Panc1 (cell line): ENCODE results near the gene PGD. TPM values are rescaled to one million over a fixed set of nuclear protein-coding genes. Genes with fewer than 3 reads are reported as not detected.

Experiments used
- ATAC-seq: fragments of 200-7000 bp; cut with Tn5 transposase; 2 replicates; pipeline ENCODE4 v1.9.1; 2020; ENCODE audit warnings: mild to moderate bottlenecking, moderate library complexity
- BruUV-seq: library from RNA; stranded (reverse); fragments of 400-500 nt; replicated peaks from 2 replicates; lab custom pipeline; 2021; lab: Mats Ljungman, UMichigan
- CTCF ChIA-PET: fragments of 300-600 bp; sonication (Branson Sonifier 250); formaldehyde crosslinking; loops from one replicate; lab custom pipeline; 2022; ENCODE audit warnings: antibody characterized with exemption; lab: Charles Lee
- POLR2A ChIA-PET: fragments of 300-600 bp; sonication (Branson Sonifier 250); formaldehyde crosslinking; loops from one replicate; lab custom pipeline; 2022; ENCODE audit warnings: antibody characterized with exemption; lab: Charles Lee
- DNase-seq: peaks from one replicate; pipeline ENCODE4 v3.0.0-alpha.2; 2010; ENCODE audit warnings: low read depth, low spot score
- H3K27ac ChIP-seq: 2 replicates; pipeline ENCODE4 v1.5.1; 2011; ENCODE audit warnings: mild to moderate bottlenecking, low read length, inconsistent platforms
- H3K27me3 ChIP-seq: fragments of 200-500 bp; sonication (Bioruptor generic); 2 replicates; pipeline ENCODE4 v1.6.0; 2014; ENCODE audit warnings: low read length, inconsistent platforms; ENCODE audit not compliant: control insufficient read depth, insufficient read depth
- H3K36me3 ChIP-seq: fragments of 200-500 bp; sonication (Bioruptor generic); 2 replicates; pipeline ENCODE4 v1.5.1; 2014; ENCODE audit warnings: inconsistent platforms, mild to moderate bottlenecking, low read length, moderate library complexity; ENCODE audit not compliant: control insufficient read depth, insufficient read depth
- H3K4me1 ChIP-seq: 2 replicates; pipeline ENCODE4 v1.5.1; 2011; ENCODE audit warnings: inconsistent platforms, mild to moderate bottlenecking, low read length, moderate library complexity; ENCODE audit not compliant: control insufficient read depth, insufficient read depth
- H3K4me3 ChIP-seq, 2 experiments: 2 replicates each; pipeline ENCODE4 v1.5.1; 2011 to 2012; ENCODE audit warnings: low read depth in 2 of 2, low read length in 2 of 2, mild to moderate bottlenecking in 2 of 2, inconsistent platforms in 1 of 2, moderate library complexity in 1 of 2
- H3K9me3 ChIP-seq: fragments of 200-500 bp; sonication (Bioruptor generic); 2 replicates; pipeline ENCODE4 v1.5.1; 2014; ENCODE audit warnings: low read depth, mild to moderate bottlenecking, inconsistent platforms, low read length, moderate library complexity; ENCODE audit not compliant: control insufficient read depth, insufficient read depth
- POLR2AphosphoS5 ChIP-seq: IDR thresholded peaks from 2 replicates; pipeline ENCODE4 v1.6.1; 2012; ENCODE audit warnings: mild to moderate bottlenecking, low read depth, low read length, moderate library complexity
- SIN3A ChIP-seq: IDR thresholded peaks from 2 replicates; pipeline ENCODE4 v1.6.1; 2012; ENCODE audit warnings: low read depth, mild to moderate bottlenecking, low read length, moderate library complexity, borderline replicate concordance; ENCODE audit not compliant: insufficient read depth
- TCF7L2 ChIP-seq: IDR thresholded peaks from 2 replicates; pipeline ENCODE4 v1.6.1; 2011; ENCODE audit warnings: mild to moderate bottlenecking, low read depth, low read length, inconsistent platforms
- in situ Hi-C: cut with HindIII; loops from 2 replicates; pipeline ENCODE4 v1.10.0; 2016; ENCODE audit warnings: low sequenced_read_pairs, low pct_unique_long_range_greater_than_20kb
- intact Hi-C: fragments of 100-400 bp; cut with micrococcal nuclease; formaldehyde crosslinking; loops from one replicate; pipeline ENCODE4 v1.10.0; 2022; ENCODE audit not compliant: unreplicated experiment
- total RNA-seq: library from RNA; stranded (reverse); gene quantifications from one replicate; pipeline ENCODE4 v1.2.1, GENCODE V29; 2021; ENCODE audit not compliant: unreplicated experiment
- TF ChIP-seq, protein P1 (sequence below): fragments of 450-650 bp; IDR thresholded peaks from 2 replicates; pipeline ENCODE4 v1.5.1; 2017; ENCODE audit warnings: mild to moderate bottlenecking
- TF ChIP-seq, protein P2 (sequence below), 2 experiments: IDR thresholded peaks; 2 replicates each; pipeline ENCODE4 v1.6.1; 2011 to 2012; ENCODE audit warnings: low read depth in 2 of 2, control low read depth in 1 of 2, low read length in 1 of 2, mild to moderate bottlenecking in 1 of 2, moderate library complexity in 1 of 2; ENCODE audit not compliant: insufficient read depth in 1 of 2

PGD gene
- total RNA-seq, 1 experiment from 2014 or later = 158 TPM

DNA sequence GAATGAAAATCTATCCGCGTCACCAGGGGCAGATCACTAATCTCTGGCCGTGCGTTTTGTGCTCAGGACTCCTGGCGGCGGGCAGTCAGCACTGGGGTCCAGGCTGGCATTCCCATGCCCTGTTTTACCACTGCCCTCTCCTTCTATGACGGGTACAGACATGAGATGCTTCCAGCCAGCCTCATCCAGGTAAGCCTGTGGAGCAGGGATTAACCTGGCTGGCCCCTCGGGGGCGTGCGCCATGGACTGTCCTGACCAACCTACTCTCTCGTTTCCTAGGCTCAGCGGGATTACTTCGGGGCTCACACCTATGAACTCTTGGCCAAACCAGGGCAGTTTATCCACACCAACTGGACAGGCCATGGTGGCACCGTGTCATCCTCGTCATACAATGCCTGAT is 20.5 kb downstream of the PGD start:
- Histone ChIP-seq H3K9me3 (no peaks in the 10 kb centered on the region), H3K27me3 (no peaks in the 10 kb centered on the region), H3K36me3 (peaks cover 14% of the 10 kb centered on the region), H3K27ac (no peak overlapping the region), H3K4me1 (no peaks in the 10 kb centered on the region), H3K4me3 (no peak overlapping the region)
- BruUV-seq = no TSS peak
- DNase-seq = no peak
- CTCF ChIA-PET = no interaction called here
- ATAC-seq = no peak
- TF ChIP-seq TCF7L2 (no peak), SIN3A (no peak), POLR2AphosphoS5 (no peak)
- TF ChIP-seq, protein P1, sequence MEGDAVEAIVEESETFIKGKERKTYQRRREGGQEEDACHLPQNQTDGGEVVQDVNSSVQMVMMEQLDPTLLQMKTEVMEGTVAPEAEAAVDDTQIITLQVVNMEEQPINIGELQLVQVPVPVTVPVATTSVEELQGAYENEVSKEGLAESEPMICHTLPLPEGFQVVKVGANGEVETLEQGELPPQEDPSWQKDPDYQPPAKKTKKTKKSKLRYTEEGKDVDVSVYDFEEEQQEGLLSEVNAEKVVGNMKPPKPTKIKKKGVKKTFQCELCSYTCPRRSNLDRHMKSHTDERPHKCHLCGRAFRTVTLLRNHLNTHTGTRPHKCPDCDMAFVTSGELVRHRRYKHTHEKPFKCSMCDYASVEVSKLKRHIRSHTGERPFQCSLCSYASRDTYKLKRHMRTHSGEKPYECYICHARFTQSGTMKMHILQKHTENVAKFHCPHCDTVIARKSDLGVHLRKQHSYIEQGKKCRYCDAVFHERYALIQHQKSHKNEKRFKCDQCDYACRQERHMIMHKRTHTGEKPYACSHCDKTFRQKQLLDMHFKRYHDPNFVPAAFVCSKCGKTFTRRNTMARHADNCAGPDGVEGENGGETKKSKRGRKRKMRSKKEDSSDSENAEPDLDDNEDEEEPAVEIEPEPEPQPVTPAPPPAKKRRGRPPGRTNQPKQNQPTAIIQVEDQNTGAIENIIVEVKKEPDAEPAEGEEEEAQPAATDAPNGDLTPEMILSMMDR = no peak
- TF ChIP-seq, protein P2, sequence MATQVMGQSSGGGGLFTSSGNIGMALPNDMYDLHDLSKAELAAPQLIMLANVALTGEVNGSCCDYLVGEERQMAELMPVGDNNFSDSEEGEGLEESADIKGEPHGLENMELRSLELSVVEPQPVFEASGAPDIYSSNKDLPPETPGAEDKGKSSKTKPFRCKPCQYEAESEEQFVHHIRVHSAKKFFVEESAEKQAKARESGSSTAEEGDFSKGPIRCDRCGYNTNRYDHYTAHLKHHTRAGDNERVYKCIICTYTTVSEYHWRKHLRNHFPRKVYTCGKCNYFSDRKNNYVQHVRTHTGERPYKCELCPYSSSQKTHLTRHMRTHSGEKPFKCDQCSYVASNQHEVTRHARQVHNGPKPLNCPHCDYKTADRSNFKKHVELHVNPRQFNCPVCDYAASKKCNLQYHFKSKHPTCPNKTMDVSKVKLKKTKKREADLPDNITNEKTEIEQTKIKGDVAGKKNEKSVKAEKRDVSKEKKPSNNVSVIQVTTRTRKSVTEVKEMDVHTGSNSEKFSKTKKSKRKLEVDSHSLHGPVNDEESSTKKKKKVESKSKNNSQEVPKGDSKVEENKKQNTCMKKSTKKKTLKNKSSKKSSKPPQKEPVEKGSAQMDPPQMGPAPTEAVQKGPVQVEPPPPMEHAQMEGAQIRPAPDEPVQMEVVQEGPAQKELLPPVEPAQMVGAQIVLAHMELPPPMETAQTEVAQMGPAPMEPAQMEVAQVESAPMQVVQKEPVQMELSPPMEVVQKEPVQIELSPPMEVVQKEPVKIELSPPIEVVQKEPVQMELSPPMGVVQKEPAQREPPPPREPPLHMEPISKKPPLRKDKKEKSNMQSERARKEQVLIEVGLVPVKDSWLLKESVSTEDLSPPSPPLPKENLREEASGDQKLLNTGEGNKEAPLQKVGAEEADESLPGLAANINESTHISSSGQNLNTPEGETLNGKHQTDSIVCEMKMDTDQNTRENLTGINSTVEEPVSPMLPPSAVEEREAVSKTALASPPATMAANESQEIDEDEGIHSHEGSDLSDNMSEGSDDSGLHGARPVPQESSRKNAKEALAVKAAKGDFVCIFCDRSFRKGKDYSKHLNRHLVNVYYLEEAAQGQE (IDR thresholded peaks at IDR 0.05; ENCODE audit: insufficient read depth in 1 of 2, low read depth in 2 of 2, low read length in 1 of 2) = no peak
- in situ Hi-C loops (no loop called here), intact Hi-C loops (no loop called here)
- POLR2A ChIA-PET = no interaction called here

DNA sequence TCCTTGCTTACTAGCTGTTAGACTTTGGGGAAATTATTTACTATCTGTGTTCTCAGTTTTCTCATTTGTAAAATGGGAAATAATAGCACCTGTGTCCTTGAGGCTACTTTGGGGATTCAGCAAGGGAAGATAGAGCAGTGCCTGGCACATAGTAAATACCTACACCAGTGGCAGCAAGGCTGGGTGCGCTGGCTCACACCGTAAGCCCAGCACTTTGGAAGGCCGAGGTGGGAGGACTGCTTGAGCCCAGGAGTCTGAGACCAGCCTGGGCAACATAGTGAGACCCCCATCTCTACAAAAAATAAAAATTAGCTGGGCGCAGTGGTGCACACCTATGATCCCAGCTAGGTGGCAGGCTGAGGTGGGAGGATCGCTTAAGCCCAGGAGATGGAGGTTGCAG is 22.8 kb downstream of the PGD start:
- Histone ChIP-seq H3K4me3 (no peak overlapping the region), H3K36me3 (peaks cover 5% of the 10 kb centered on the region; the same call in 1 of the 2 replicates), H3K4me1 (no peaks in the 10 kb centered on the region), H3K27ac (no peak overlapping the region), H3K27me3 (no peaks in the 10 kb centered on the region), H3K9me3 (no peaks in the 10 kb centered on the region)
- in situ Hi-C loops = no loop called here
- DNase-seq (no peak), ATAC-seq (no peak)
- TF ChIP-seq, protein P2 (IDR thresholded peaks at IDR 0.05; ENCODE audit: insufficient read depth in 1 of 2, low read depth in 2 of 2, low read length in 1 of 2) = no peak
- TF ChIP-seq SIN3A = no peak
- TF ChIP-seq, protein P1 = no peak
- TF ChIP-seq TCF7L2 = no peak
- TF ChIP-seq POLR2AphosphoS5 = no peak
- BruUV-seq = no TSS peak
- intact Hi-C loops = no loop called here
- POLR2A ChIA-PET = no interaction called here
- CTCF ChIA-PET = no interaction called here
